Cardiac muscle cell (in vitro differentiated cells and primary cell): ENCODE data around the gene POC1A. TPM values are rescaled to one million over a fixed set of nuclear protein-coding genes. Genes with fewer than 3 reads are reported as not detected.

Source experiments
- DNase-seq, 2 donors: peaks; one replicate each; pipeline versions ENCODE4 v3.0.0 to v3.0.0-alpha.2; 2010 to 2017; ENCODE audit warnings: low read depth in 1 of 2, low spot score in 1 of 2
- H3K27ac ChIP-seq: fragments of 200-600 bp; sonication (generic); 2 replicates; pipeline ENCODE4 v1.5.1; 2016
- H3K27me3 ChIP-seq: fragments of 200-600 bp; sonication (generic); 2 replicates; pipeline ENCODE4 v1.6.0; 2016; ENCODE audit warnings: control low read depth
- H3K36me3 ChIP-seq: fragments of 200-600 bp; sonication (generic); 2 replicates; pipeline ENCODE4 v1.5.1; 2016; ENCODE audit warnings: control low read depth
- H3K4me1 ChIP-seq: fragments of 200-600 bp; sonication (generic); 2 replicates; pipeline ENCODE4 v1.8.1; 2017; ENCODE audit warnings: low read depth, mild to moderate bottlenecking, mixed run types
- H3K4me3 ChIP-seq: fragments of 200-600 bp; sonication (generic); 2 replicates; pipeline ENCODE4 v1.5.1; 2016; ENCODE audit warnings: mild to moderate bottlenecking
- H3K9me3 ChIP-seq: fragments of 200-600 bp; sonication (generic); 2 replicates; pipeline ENCODE4 v1.5.1; 2017; ENCODE audit warnings: low read depth, mild to moderate bottlenecking, control low read depth
- CTCF ChIP-seq: IDR thresholded peaks from 2 replicates; pipeline ENCODE4 v1.5.1; 2012; ENCODE audit warnings: low read depth, mild to moderate bottlenecking, low read length
- polyA plus RNA-seq: library from polyadenylated mRNA; unstranded; fragments of >200 nt; fragmentation: Nextera tagmentation; extraction: Ambion mirVana; gene quantifications from 2 replicates; pipeline ENCODE4 v1.2.1, GENCODE V29; 2016
- total RNA-seq: library from RNA; depleted of rRNA; stranded (reverse); fragments of >200 nt; gene quantifications from 2 replicates; pipeline ENCODE4 v1.2.3, GENCODE V29; 2016

The POC1A gene
- total and polyA plus RNA-seq, 2 experiments from 2014 or later, result 10.6 to 12.4 TPM

GRCh38 chr3:52053307-52054304 is 100.6 kb downstream of the POC1A start:
- DNase-seq, result peak in 1 of 2 donors; percentile 36
- Histone ChIP-seq H3K4me3 (no peak overlapping the region), H3K36me3 (peaks cover 12% of the 10 kb centered on the region), H3K4me1 (peaks cover 20% of the 10 kb centered on the region), H3K27me3 (no peaks in the 10 kb centered on the region), H3K9me3 (no peaks in the 10 kb centered on the region), H3K27ac (peak overlapping the region; percentile 68)
- peak; percentile 31 for TF ChIP-seq CTCF

- TF ChIP-seq CTCF, result peak; percentile 60
- no peak overlapping the region for H3K4me3 ChIP-seq
- peaks cover 12% of the 10 kb centered on the region for H3K36me3 ChIP-seq
Observed at GRCh38 chr3:52052831-52053306, 101.4 kb downstream of the POC1A start.

GRCh38 chr3:52051444-52051843 is 102.8 kb downstream of the POC1A start:
- DNase-seq, result no peak
- TF ChIP-seq CTCF, result no peak
- Histone ChIP-seq H3K27ac (no peak overlapping the region), H3K36me3 (peaks cover 12% of the 10 kb centered on the region), H3K4me3 (no peak overlapping the region), H3K9me3 (no peaks in the 10 kb centered on the region), H3K27me3 (no peaks in the 10 kb centered on the region), H3K4me1 (peaks cover 21% of the 10 kb centered on the region)

More at GRCh38 chr3:52052831-52053306, 101.4 kb downstream of the POC1A start:
- no peaks in the 10 kb centered on the region for H3K9me3 ChIP-seq
- peak; percentile 63 to 85 for DNase-seq
- H3K27me3 ChIP-seq, result no peaks in the 10 kb centered on the region
- peaks cover 19% of the 10 kb centered on the region for H3K4me1 ChIP-seq
- peak overlapping the region; percentile 68 for H3K27ac ChIP-seq

GRCh38 chr3:52050571-52050970 is 103.7 kb downstream of the POC1A start:
- no peak for TF ChIP-seq CTCF
- Histone ChIP-seq H3K36me3 (peaks cover 12% of the 10 kb centered on the region), H3K27ac (no peak overlapping the region), H3K9me3 (no peaks in the 10 kb centered on the region), H3K4me3 (no peak overlapping the region), H3K4me1 (peaks cover 27% of the 10 kb centered on the region), H3K27me3 (no peaks in the 10 kb centered on the region)
- DNase-seq, result no peak

GRCh38 chr3:52049503-52049902 is 104.7 kb downstream of the POC1A start:
- Histone ChIP-seq H3K9me3 (no peaks in the 10 kb centered on the region), H3K4me1 (peaks cover 33% of the 10 kb centered on the region), H3K27me3 (no peaks in the 10 kb centered on the region), H3K27ac (peak overlapping the region; percentile 53), H3K4me3 (no peak overlapping the region), H3K36me3 (peaks cover 12% of the 10 kb centered on the region)
- no peak for DNase-seq
- TF ChIP-seq CTCF, result no peak
